H1 (cell line): ENCODE results near the gene LONRF2. TPM values are rescaled to one million over a fixed set of nuclear protein-coding genes. Genes with fewer than 3 reads are reported as not detected.

Experiments
- CTCF ChIA-PET: fragments of 300-600 bp; sonication (Branson Sonifier 250); formaldehyde crosslinking; loops from one replicate; lab custom pipeline; 2021; ENCODE audit not compliant: partially characterized antibody; lab: Charles Lee
- POLR2A ChIA-PET: fragments of 300-600 bp; sonication (Branson Sonifier 250); formaldehyde crosslinking; loops from one replicate; lab custom pipeline; 2021; ENCODE audit warnings: inconsistent platforms; ENCODE audit not compliant: partially characterized antibody; lab: Charles Lee
- DNase-seq, 2 experiments: peaks; one replicate each; pipeline versions ENCODE4 v3.0.0 to v3.0.0-alpha.2; 2010 to 2022; ENCODE audit warnings: low spot score in 2 of 2, low read depth in 1 of 2, mixed read lengths in 1 of 2
- FAIRE-seq: peaks from 2 replicates; lab custom pipeline; 2011; peaks lifted over from hg19 to GRCh38; lab: Jason Lieb, UNC
- H2AFZ ChIP-seq: 2 replicates; pipeline ENCODE4 v1.8.1; 2012; ENCODE audit warnings: low read length, inconsistent platforms
- H2AK5ac ChIP-seq: 2 replicates; pipeline ENCODE4 v1.6.1; 2013; ENCODE audit warnings: low read depth, low read length
- H2BK120ac ChIP-seq: replicated peaks from 2 replicates; pipeline ENCODE3; 2013; ENCODE audit warnings: low read depth, low read length, inconsistent platforms
- H2BK12ac ChIP-seq: 2 replicates; pipeline ENCODE4 v1.6.1; 2013; ENCODE audit warnings: low read depth, low read length
- H2BK15ac ChIP-seq: 2 replicates; pipeline ENCODE4 v1.6.1; 2013; ENCODE audit warnings: low read length
- H2BK20ac ChIP-seq: 2 replicates; pipeline ENCODE4 v1.6.1; 2013; ENCODE audit warnings: low read length
- H2BK5ac ChIP-seq: 2 replicates; pipeline ENCODE4 v1.6.1; 2013; ENCODE audit warnings: low read depth, low read length
- H3K14ac ChIP-seq: 2 replicates; pipeline ENCODE4 v1.6.1; 2013; ENCODE audit warnings: inconsistent platforms; ENCODE audit not compliant: insufficient read length
- H3K18ac ChIP-seq: 2 replicates; pipeline ENCODE4 v1.6.1; 2013; ENCODE audit warnings: low read length; ENCODE audit errors: extremely low read depth
- H3K23ac ChIP-seq: 2 replicates; pipeline ENCODE4 v1.6.1; 2013; ENCODE audit warnings: inconsistent platforms; ENCODE audit not compliant: insufficient read length
- H3K23me2 ChIP-seq: 2 replicates; pipeline ENCODE4 v1.6.1; 2013; ENCODE audit warnings: low read depth, low read length
- H3K27ac ChIP-seq: 2 replicates; pipeline ENCODE4 v1.6.1; 2011; ENCODE audit warnings: low read depth, low read length, inconsistent platforms
- H3K27me3 ChIP-seq, 4 experiments: replicated peaks in 1 of 4; 1 replicate in 1 of 4; 2 replicates in 3 of 4; pipeline versions ENCODE4 v1.6.1 to v1.8.1; 2011 to 2013; ENCODE audit warnings: low read length in 3 of 4, mild to moderate bottlenecking in 3 of 4, inconsistent platforms in 2 of 4, mixed read lengths in 2 of 4, moderate library complexity in 1 of 4; ENCODE audit not compliant: control insufficient read depth in 3 of 4, insufficient read depth in 3 of 4; ENCODE audit errors: extremely low read depth in 1 of 4
- H3K36me3 ChIP-seq, 4 experiments: 2 replicates each; pipeline versions ENCODE4 v1.6.1 to v1.8.1; 2011 to 2013; ENCODE audit warnings: mild to moderate bottlenecking in 4 of 4, low read length in 3 of 4, moderate library complexity in 2 of 4, control low read depth in 1 of 4, inconsistent platforms in 1 of 4; ENCODE audit not compliant: insufficient read depth in 4 of 4, control insufficient read depth in 2 of 4
- H3K4ac ChIP-seq: replicated peaks from 2 replicates; pipeline ENCODE3; 2013; ENCODE audit warnings: low read length, low read depth, mixed read lengths, inconsistent platforms; ENCODE audit not compliant: insufficient read length
- H3K4me1 ChIP-seq, 4 experiments: replicated peaks in 1 of 4; 1 replicate in 1 of 4; 2 replicates in 3 of 4; pipeline versions ENCODE4 v1.6.1 to v1.8.1; 2011 to 2013; ENCODE audit warnings: low read length in 3 of 4, inconsistent platforms in 2 of 4, mixed read lengths in 1 of 4; ENCODE audit not compliant: insufficient read depth in 4 of 4, control insufficient read depth in 3 of 4
- H3K4me2 ChIP-seq, 2 experiments: 2 replicates each; pipeline versions ENCODE4 v1.6.1 to v1.8.1; 2011 to 2013; ENCODE audit warnings: low read depth in 2 of 2, low read length in 2 of 2, control low read depth in 1 of 2, inconsistent platforms in 1 of 2, mild to moderate bottlenecking in 1 of 2; ENCODE audit not compliant: insufficient read depth in 1 of 2
- H3K4me3 ChIP-seq, 4 experiments: fragments of 200-600, 300-600 bp in 1 of 4; sonication (generic), shearing (Covaris generic), sonication (Bioruptor Twin) in 1 of 4; 2 replicates each; pipeline versions ENCODE4 v1.5.1 to v1.8.1; 2011 to 2016; ENCODE audit warnings: low read length in 4 of 4, low read depth in 3 of 4, control low read depth in 2 of 4, inconsistent platforms in 2 of 4, mild to moderate bottlenecking in 2 of 4, mixed read lengths in 1 of 4, moderate library complexity in 1 of 4; ENCODE audit not compliant: insufficient read depth in 2 of 4; ENCODE audit errors: extremely low read depth in 1 of 4
- H3K56ac ChIP-seq: replicated peaks from 2 replicates; pipeline ENCODE3; 2013; ENCODE audit warnings: low read depth, mild to moderate bottlenecking, mixed read lengths, low read length, inconsistent platforms; ENCODE audit not compliant: insufficient read length
- H3K79me1 ChIP-seq: 2 replicates; pipeline ENCODE4 v1.6.1; 2013; ENCODE audit warnings: low read depth, low read length, control low read depth
- H3K79me2 ChIP-seq, 2 experiments: 2 replicates each; pipeline versions ENCODE4 v1.6.1 to v1.8.1; 2012 to 2013; ENCODE audit warnings: low read length in 2 of 2, mild to moderate bottlenecking in 2 of 2, inconsistent platforms in 1 of 2; ENCODE audit not compliant: insufficient read depth in 2 of 2, control insufficient read depth in 1 of 2
- H3K9ac ChIP-seq, 4 experiments: replicated peaks in 1 of 4; 1 replicate in 1 of 4; 2 replicates in 3 of 4; pipeline versions ENCODE4 v1.6.1 to v1.8.1; 2011 to 2013; ENCODE audit warnings: low read depth in 3 of 4, low read length in 3 of 4, control low read depth in 2 of 4, mild to moderate bottlenecking in 2 of 4, moderate library complexity in 2 of 4, inconsistent platforms in 1 of 4; ENCODE audit errors: extremely low read depth in 1 of 4
- H3K9me3 ChIP-seq, 2 experiments: 2 replicates each; pipeline versions ENCODE4 v1.6.1 to v1.8.1; 2012 to 2013; ENCODE audit warnings: mild to moderate bottlenecking in 2 of 2, moderate library complexity in 2 of 2, control low read depth in 1 of 2, inconsistent platforms in 1 of 2, low read depth in 1 of 2, low read length in 1 of 2, mixed read lengths in 1 of 2; ENCODE audit not compliant: insufficient read depth in 2 of 2
- H4K20me1 ChIP-seq, 2 experiments: replicated peaks in 1 of 2; 2 replicates each; pipeline versions ENCODE3 to v1.8.1; 2011 to 2013; ENCODE audit warnings: inconsistent platforms in 2 of 2, low read length in 2 of 2, mild to moderate bottlenecking in 1 of 2; ENCODE audit not compliant: insufficient read depth in 2 of 2, control insufficient read depth in 1 of 2
- H4K5ac ChIP-seq: 2 replicates; pipeline ENCODE4 v1.6.1; 2013; ENCODE audit warnings: low read length, low read depth, mixed read lengths, inconsistent platforms; ENCODE audit not compliant: insufficient read length
- H4K8ac ChIP-seq: 2 replicates; pipeline ENCODE4 v1.8.0; 2013; ENCODE audit warnings: mild to moderate bottlenecking, moderate library complexity, low read length, inconsistent platforms; ENCODE audit not compliant: insufficient read depth; ENCODE audit errors: extremely low read depth
- H4K91ac ChIP-seq: replicated peaks from 2 replicates; pipeline ENCODE3; 2013; ENCODE audit warnings: low read length, mixed read lengths, inconsistent platforms; ENCODE audit not compliant: insufficient read length
- ATF2 ChIP-seq: IDR thresholded peaks from 2 replicates; pipeline ENCODE4 v1.6.1; 2012; ENCODE audit warnings: low read length, inconsistent platforms
- CHD2 ChIP-seq: IDR thresholded peaks from 2 replicates; pipeline ENCODE4 v1.6.1; 2012; ENCODE audit warnings: low read length, improper control_type of control experiment
- CTBP2 ChIP-seq: IDR thresholded peaks from 2 replicates; pipeline ENCODE4 v1.7.0; 2011; ENCODE audit warnings: borderline replicate concordance, mild to moderate bottlenecking, moderate library complexity, mixed read lengths, low read length; ENCODE audit not compliant: insufficient read depth, insufficient read length
- FOSL1 ChIP-seq: IDR thresholded peaks from 2 replicates; pipeline ENCODE4 v1.6.1; 2011; ENCODE audit warnings: mild to moderate bottlenecking, low read depth, low read length, moderate library complexity; ENCODE audit not compliant: insufficient read depth
- KDM4A ChIP-seq: IDR thresholded peaks from one replicate; pipeline ENCODE4 v1.7.1; 2012; ENCODE audit warnings: low read depth, mild to moderate bottlenecking, moderate library complexity, low read length, inconsistent platforms; ENCODE audit not compliant: severe bottlenecking
- KDM5A ChIP-seq: fragments of 200-600 bp; IDR thresholded peaks from 2 replicates; pipeline ENCODE4 v1.7.1; 2012; ENCODE audit warnings: mild to moderate bottlenecking, low read length, inconsistent platforms, mixed read lengths
- MAX ChIP-seq: IDR thresholded peaks from 2 replicates; pipeline ENCODE4 v1.6.1; 2012; ENCODE audit warnings: inconsistent platforms
- RAD21 ChIP-seq, 2 experiments: IDR thresholded peaks in 1 of 2; conservative IDR thresholded peaks in 1 of 2; 2 replicates each; pipeline ENCODE4 v1.6.1; 2011; ENCODE audit warnings: low read depth in 2 of 2, low read length in 2 of 2, improper control_type of control experiment in 1 of 2, inconsistent platforms in 1 of 2, mild to moderate bottlenecking in 1 of 2, moderate library complexity in 1 of 2
- RFX5 ChIP-seq: IDR thresholded peaks from 2 replicates; pipeline ENCODE4 v1.6.1; 2011; ENCODE audit warnings: low read depth, low read length, improper control_type of control experiment, borderline replicate concordance
- SP1 ChIP-seq: IDR thresholded peaks from 2 replicates; pipeline ENCODE4 v1.6.1; 2011; ENCODE audit warnings: low read depth, low read length
- SUZ12 ChIP-seq: fragments of 200-600 bp; sonication (generic); IDR thresholded peaks from 2 replicates; pipeline ENCODE4 v1.6.1; 2012; ENCODE audit warnings: mild to moderate bottlenecking, inconsistent platforms, low read length, moderate library complexity, mixed read lengths
- TCF12 ChIP-seq: IDR thresholded peaks from 2 replicates; pipeline ENCODE4 v1.6.1; 2011; ENCODE audit warnings: low read depth, mild to moderate bottlenecking, low read length
- WGBS, 2 experiments: shearing (Covaris generic) in 1 of 2; methylation state at CpG; one replicate each; pipeline versions ENCODE4 v1.1.6 to v1.1.7; 2013 to 2015; ENCODE audit warnings: low lambda C conversion rate in 2 of 2, mixed read lengths in 2 of 2, inconsistent platforms in 1 of 2, low coverage in 1 of 2, missing lambda C conversion rate in 1 of 2; ENCODE audit not compliant: insufficient replicate concordance in 2 of 2, insufficient coverage in 1 of 2, insufficient read length in 1 of 2; ENCODE audit errors: extremely low coverage in 1 of 2, missing lambda C conversion rate in 1 of 2; 5-methylcytosine and 5-hydroxymethylcytosine counted together
- polyA plus RNA-seq, 7 experiments: library from polyadenylated mRNA; depleted of rRNA in 3 of 7; stranded (reverse) in 5 of 7; unstranded in 2 of 7; fragments of >200 nt in 5 of 7; fragments of 200-250 nt in 2 of 7; gene quantifications; 1 replicate in 5 of 7; 2 replicates in 1 of 7; 4 replicates in 1 of 7; pipeline versions ENCODE4 v1.2.1 to v1.2.3, GENCODE V29; 2011 to 2013; ENCODE audit warnings: missing spikeins in 2 of 7, mixed read lengths in 2 of 7
- total RNA-seq: library from RNA; stranded (reverse); fragmentation: NEBNext Ultra II Directional; extraction: Animal tissue kit (Norgen Biotek cat#: 25700); gene quantifications from 2 replicates; pipeline ENCODE4 v1.2.1, GENCODE V29; 2021

Gene LONRF2
- total and polyA plus RNA-seq, 2 of the 8 experiments (the other 6 are each of a cell fraction or from before 2014, with no cell fraction given), result 0.24 to 0.74 TPM

- no peak overlapping the region for H3K4me2 ChIP-seq
- no peak overlapping the region for H2BK12ac ChIP-seq
- H2BK120ac ChIP-seq, result no peak overlapping the region
- no peaks in the 10 kb centered on the region for H4K20me1 ChIP-seq
- H3K4me1 ChIP-seq, result no peaks in the 10 kb centered on the region
- H2BK5ac ChIP-seq, result no peak overlapping the region
- H3K79me2 ChIP-seq, result no peaks in the 10 kb centered on the region
- no peak overlapping the region for H3K14ac ChIP-seq
- no peak overlapping the region for H3K9ac ChIP-seq
- no peak overlapping the region for H3K27ac ChIP-seq
- H4K5ac ChIP-seq, result no peak overlapping the region
- H2BK20ac ChIP-seq, result no peak overlapping the region
- no peak overlapping the region for H4K8ac ChIP-seq
- H3K4ac ChIP-seq, result no peak overlapping the region
- H3K79me1 ChIP-seq, result no peaks in the 10 kb centered on the region
- DNase-seq (no peak), FAIRE-seq (no peak)
- H3K18ac ChIP-seq, result no peak overlapping the region
- ChIA-PET CTCF (interaction anchor here (1.4 kb wide), 1 partner anchor 28 kb away, joined by 3 read pairs; no protein-coding TSS in a partner anchor), POLR2A (no interaction called here)
- no peak overlapping the region for H4K91ac ChIP-seq
- H2AK5ac ChIP-seq, result no peak overlapping the region
- H2BK15ac ChIP-seq, result no peak overlapping the region
- 0 out of 4 replicates have a peak, but pooled peaks cover 0 to 6% of the 10 kb centered on the region in 2 experiments for H3K9me3 ChIP-seq
- no peak overlapping the region for H3K56ac ChIP-seq
- no peak overlapping the region for H3K4me3 ChIP-seq
- no peak overlapping the region for H2AFZ ChIP-seq
- 93 to 100% methylated on average over 1 to 7 of the region's 7 CpGs for whole genome bisulfite sequencing, 2 experiments
- H3K23ac ChIP-seq, result no peak overlapping the region
- H3K23me2 ChIP-seq, result no peaks in the 10 kb centered on the region
- H3K27me3 ChIP-seq, result no peaks in the 10 kb centered on the region
- no peaks in the 10 kb centered on the region for H3K36me3 ChIP-seq
- no peak for TF ChIP-seq SUZ12
- TF ChIP-seq ATF2, result no peak
- TF ChIP-seq KDM4A, result no peak
- TF ChIP-seq SP1, result no peak
- no peak for TF ChIP-seq FOSL1
- TF ChIP-seq CHD2, result no peak
- no peak for TF ChIP-seq TCF12
- TF ChIP-seq KDM5A, result no peak
- no peak for TF ChIP-seq RAD21 (IDR thresholded peaks at IDR 0.05 in 1 of 2, conservative IDR thresholded peaks at IDR 0.05 in 1 of 2; ENCODE audit: low read depth in 2 of 2, low read length in 2 of 2)
- no peak for TF ChIP-seq CTBP2
- no peak for TF ChIP-seq MAX
- no peak for TF ChIP-seq RFX5
Measured at GRCh38 chr2:100352521-100352920, 30.2 kb upstream of the LONRF2 start.
